ENCODE data around the gene BSND.

- TF ChIP-seq CTCF (IDR thresholded peaks at IDR 0.05) (no peak), POLR2A (IDR thresholded peaks at IDR 0.05) (no peak)
Measured at GRCh38 chr1:55040933-55041494, 42.3 kb downstream of the BSND start.
